GM12874 (cell line): Measurements from ENCODE around the gene NEDD9.

Experiments
- CTCF ChIP-seq: IDR thresholded peaks from 2 replicates; pipeline ENCODE4 v1.5.1; 2011; ENCODE audit warnings: low read depth, mild to moderate bottlenecking, control low read depth, low read length, moderate library complexity; ENCODE audit not compliant: insufficient read depth

NEDD9 gene

DNA sequence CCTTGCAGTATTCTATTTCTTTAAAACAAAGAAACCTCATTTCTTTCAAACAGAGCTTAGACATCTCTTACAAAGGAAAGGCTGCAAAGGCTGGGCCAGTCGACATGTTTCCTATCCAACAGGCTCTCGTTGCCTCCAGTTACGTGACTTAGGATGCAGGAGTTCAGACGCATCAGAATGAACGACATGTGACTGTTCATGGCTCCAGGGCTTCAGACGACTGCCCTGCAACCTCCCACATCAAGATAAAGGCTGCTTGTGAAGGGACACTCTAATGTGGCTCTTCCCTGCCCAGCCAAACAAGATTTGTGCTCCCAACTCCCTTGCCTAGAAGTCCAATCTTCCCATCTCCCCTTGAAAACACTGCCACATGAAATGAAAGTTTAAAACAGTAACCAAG is 14.3 kb upstream of the NEDD9 start:
- no peak for TF ChIP-seq CTCF

GRCh38 chr6:11245381-11246256 is 13.2 kb upstream of the NEDD9 start:
- TF ChIP-seq CTCF = no peak

DNA sequence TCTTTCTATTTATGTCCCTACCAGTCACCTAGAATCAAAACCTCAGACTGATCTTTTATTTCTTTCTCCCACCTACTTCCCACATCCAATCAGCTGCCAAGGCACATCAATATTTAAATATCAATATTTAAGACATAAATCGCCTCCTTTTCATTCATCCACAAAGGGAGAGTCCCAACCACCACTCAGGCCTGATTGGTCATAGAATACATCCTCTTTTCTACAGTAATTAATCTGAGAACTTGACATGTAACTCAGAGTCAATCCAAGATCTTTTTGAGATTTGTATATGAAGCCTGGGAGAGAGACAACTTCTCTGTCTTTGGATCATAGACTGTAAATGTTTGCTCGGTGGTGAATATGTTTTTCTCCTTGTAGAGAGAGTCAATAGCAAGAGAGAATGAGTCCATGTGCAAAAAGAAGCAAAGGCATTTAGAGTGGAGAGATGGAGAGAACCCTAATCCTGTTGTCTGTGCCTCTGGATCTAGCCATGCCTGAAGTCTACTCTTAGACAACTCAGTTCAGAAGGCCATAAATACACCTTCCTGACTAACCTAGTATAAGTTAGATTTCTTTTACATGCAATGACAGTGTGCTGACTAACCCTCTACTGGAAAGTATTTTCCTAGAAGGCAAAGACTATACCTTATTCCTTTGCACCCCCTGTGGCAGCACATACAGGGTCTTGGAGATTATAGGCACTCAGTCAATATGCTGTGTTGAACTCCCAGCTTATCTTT is 12.1 kb upstream of the NEDD9 start:
- TF ChIP-seq CTCF = no peak

DNA sequence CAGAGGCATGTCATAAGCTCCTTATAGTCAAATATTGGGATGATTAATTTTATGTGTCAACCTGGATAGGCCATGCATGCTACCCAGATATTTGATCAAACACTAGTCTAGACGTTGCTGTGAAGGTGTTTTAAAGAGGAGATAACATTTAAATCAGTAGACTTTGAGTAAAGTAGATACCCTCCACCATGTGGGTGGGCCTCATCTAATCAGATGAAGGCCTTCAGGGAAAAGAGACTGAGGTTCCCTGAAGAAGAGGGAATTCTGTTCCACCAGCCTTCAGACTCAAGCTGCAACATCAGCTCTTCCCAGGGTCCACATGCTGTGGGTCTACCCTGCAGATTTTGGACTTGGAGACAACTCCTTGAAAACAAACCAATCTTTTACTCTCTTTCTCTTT is 11.4 kb upstream of the NEDD9 start:
- TF ChIP-seq CTCF = no peak

DNA sequence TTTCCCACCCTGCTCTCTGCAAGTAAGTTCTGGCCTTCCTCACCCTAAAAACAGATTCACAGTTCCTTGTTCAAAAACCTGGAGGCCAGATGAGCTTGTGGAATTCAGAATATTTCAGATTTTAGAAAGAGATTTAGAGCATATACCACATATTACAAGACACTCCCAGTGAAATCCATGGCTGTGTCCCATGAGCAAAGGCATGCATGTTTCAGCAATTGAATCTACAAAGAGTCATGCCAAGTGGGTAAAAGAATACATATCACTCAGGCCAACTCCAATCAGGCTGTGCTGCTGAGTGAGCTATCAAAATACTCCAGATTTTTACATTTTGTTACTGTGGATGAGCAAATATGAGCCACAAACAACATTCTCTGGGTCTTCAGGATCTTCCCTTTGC is 10.2 kb upstream of the NEDD9 start:
- no peak for TF ChIP-seq CTCF

DNA sequence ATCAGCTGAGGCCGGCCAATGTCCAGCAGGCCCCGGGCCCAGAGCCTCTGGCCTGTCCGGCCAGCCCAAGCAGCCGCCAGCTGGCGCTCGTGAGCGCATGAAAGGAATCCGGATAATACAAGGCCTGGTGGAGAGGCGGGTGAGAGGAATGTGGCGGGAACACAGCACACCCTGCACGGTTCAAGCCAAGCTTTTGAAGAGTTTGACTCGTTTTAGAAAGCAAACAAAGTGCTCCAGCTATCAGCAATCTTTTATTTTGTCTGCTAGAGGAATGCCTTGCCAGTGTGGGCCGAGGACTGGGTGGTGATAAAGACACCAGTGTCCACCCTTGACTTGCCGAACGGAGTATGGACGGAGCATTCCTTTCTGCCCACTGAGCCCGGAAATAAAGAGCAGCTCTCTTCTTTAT is 9.3 kb upstream of the NEDD9 start:
- no peak for TF ChIP-seq CTCF

DNA sequence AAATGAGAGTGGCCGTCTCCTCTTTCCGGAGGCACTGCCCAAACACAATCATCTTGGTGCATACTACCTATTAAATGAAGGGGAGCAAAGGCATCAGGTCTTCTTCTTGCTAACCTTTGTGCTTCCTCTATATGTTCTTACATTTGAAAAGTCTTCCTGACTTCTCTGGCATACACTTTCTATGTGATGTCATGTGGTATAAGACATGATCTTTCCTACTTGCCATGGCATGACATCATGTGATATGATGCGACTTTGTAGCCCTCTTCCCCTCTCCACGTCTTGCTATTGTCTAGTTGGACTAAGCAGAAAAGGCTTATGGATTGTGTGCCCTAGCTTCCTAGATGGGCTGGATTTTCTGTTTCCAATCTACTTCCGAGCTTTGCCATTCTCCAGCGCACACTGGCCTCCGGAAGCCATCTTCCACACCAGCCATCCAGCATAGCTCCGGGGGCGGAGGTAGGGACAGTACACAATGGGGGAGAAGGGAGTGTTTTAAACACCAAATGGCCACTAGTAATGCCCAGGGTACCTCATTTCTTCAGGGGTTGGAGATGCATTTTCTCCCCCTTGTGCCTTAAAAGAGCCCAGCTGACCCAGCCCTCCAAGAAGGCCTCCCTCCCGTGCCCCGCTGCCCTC is 8.8 kb upstream of the NEDD9 start:
- TF ChIP-seq CTCF = no peak
